VCaP (cell line): Measurements from ENCODE around the gene KRI1.
"Not testable (repeated sequence)": the region's sequence is repeated elsewhere in the genome, so short reads cannot be mapped to it uniquely, and the experiment has no call there.

ENCODE experiments used
- H3K27ac ChIP-seq: fragments of 450-650 bp; 2 replicates; pipeline ENCODE4 v1.5.1; 2017
- CTCF ChIP-seq: fragments of 450-650 bp; conservative IDR thresholded peaks from 2 replicates; pipeline ENCODE4 v1.5.1; 2017; ENCODE audit warnings: mild to moderate bottlenecking, moderate library complexity

KRI1 gene

DNA sequence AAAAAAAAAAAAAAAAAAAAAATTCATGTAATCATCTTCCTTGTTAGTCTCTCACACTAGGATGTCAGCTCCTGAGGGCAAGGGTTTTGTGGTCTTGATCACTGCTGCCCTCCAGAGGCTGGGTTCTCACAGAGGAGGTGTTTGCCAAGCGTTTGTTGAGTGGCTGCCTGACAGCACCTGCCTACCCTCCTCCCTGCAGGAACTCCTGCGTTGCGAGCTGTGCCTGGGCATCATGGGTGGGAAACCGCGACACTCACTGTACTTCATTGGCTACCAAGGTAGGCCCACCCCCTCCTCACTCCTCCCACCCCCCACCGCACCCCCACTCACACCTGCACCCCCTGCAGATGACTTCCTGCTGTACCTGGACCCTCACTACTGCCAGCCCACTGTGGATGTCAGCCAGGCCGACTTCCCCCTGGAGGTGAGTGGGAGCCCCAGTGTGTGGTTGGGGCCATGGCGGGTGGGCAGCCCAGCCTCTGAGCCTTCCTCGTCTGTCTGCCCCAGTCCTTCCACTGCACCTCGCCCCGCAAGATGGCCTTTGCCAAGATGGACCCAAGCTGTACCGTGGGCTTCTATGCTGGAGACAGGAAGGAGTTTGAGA, 14.0 kb downstream of the KRI1 start:
- 0 out of 2 replicates have a peak, but pooled peaks have one; percentile 31 for TF ChIP-seq CTCF
- H3K27ac ChIP-seq: no peak overlapping the region

GRCh38 chr19:10551006-10551405, 14.8 kb downstream of the KRI1 start:
- not testable (repeated sequence) for H3K27ac ChIP-seq

DNA sequence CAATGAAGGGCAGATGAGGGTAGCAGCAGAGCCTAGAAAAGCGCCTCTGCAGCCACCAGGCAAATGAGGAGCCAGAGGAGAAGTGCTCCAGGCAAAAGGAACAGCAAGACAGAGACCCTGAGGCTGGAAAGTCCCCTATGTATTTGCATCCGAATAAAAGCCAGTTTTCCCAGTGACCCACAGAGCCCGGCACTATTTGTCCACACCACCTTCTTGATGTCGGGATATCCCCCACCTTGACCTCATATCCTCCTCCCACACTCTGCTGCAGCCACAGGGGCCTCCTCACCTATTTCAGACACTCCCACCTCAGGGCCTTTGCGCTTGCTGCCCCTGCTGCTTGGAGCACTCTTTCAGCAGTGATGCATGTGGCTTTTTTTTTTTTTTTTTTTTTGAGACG, 15.5 kb downstream of the KRI1 start:
- TF ChIP-seq CTCF: no peak
- no peak overlapping the region for H3K27ac ChIP-seq

DNA sequence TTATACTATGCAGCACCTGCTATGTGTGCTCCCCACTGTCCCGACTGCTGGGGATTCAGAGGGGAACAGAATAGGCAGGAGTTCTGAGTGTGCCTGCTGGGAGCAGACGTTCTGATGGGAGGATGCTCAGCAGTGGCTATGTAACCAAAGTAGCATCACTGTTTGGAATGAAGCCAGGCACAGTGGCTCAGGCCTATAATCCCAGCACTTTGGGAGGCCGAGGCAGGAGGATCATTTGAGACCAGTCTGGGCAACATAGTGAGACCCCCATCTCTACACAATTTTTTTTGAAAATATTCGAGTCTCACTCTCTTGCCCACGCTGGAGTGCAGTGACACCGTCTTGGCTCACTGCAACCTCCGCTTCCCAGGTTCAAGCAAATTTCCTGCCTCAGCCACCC, 16.1 kb downstream of the KRI1 start:
- H3K27ac ChIP-seq: no peak overlapping the region
- no peak for TF ChIP-seq CTCF

DNA sequence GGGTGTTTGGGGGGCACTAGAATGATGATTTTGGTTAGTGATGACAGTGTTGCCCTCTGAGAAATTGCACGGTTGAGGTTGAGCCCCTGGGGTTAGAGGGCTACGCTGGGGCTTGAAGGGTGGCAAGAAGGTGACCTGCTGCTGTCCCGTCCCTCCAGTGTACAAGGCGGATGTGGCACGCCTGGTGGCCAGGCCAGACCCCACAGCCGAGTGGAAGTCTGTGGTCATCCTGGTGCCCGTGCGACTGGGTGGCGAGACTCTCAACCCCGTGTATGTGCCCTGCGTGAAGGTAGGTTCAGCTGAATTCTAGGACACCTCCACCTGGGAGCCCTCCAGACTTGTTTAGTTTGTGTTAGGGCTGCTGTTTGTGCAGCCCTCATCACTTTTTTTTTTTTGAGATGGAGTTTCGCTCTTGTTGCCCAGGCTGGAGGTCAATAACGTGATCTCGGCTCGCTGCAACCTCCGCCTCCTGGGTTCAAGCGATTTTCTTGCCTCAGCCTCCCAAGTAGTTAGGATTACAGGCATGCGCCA, 17.0 kb downstream of the KRI1 start:
- no peak for TF ChIP-seq CTCF
- no peak overlapping the region for H3K27ac ChIP-seq

GRCh38 chr19:10546817-10547216, 19.0 kb downstream of the KRI1 start:
- TF ChIP-seq CTCF: no peak
- H3K27ac ChIP-seq: no peak overlapping the region

DNA sequence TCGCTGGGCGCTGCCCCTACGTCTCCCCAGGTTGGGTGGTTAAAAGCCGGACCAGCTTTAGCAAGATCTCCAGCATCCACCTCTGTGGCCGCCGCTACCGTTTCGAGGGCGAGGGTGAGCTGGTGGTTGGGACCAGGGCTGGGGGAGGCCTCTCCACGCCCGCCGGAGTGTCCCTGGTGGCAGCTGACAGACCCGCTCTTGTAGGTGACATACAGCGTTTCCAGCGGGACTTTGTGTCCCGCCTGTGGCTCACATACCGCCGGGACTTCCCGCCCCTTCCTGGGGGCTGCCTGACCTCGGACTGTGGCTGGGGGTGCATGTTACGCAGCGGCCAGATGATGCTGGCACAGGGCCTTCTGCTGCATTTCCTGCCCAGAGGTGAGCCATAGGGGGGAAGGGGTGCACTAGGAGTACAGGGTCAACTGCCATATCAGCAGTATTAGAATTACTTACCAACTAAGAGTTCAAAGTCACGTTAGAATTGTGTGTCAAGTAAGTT, 21.0 kb downstream of the KRI1 start:
- peak overlapping the region; percentile 80; the same call in 1 of the 2 replicates for H3K27ac ChIP-seq
- no peak for TF ChIP-seq CTCF

GRCh38 chr19:10544242-10544752, 21.5 kb downstream of the KRI1 start:
- peak overlapping the region; percentile 80 for H3K27ac ChIP-seq
- TF ChIP-seq CTCF: no peak
